Psoas muscle (tissue), 8 donors: ENCODE data around the gene NUSAP1. TPM values are rescaled to one million over a fixed set of nuclear protein-coding genes. Genes with fewer than 3 reads are reported as not detected.
"Not testable (repeated sequence)": the region's sequence is repeated elsewhere in the genome, so short reads cannot be mapped to it uniquely, and the experiment has no call there.

Experiments used
- ATAC-seq, 4 donors: fragments of 200-7000 bp; cut with Tn5 transposase; one replicate each; pipeline ENCODE4 v1.9.1; 2020; ENCODE audit warnings: moderate library complexity in 3 of 4, mild to moderate bottlenecking in 2 of 4
- DNase-seq, 2 donors: peaks; one replicate each; pipeline ENCODE4 v3.0.0-alpha.2; 2020
- H3K27ac ChIP-seq: fragments of 200-600 bp; one replicate; pipeline ENCODE4 v1.8.0; 2022
- H3K27me3 ChIP-seq, 3 donors: fragments of 200-600 bp in 1 of 3; one replicate each; pipeline versions ENCODE4 v1.6.1 to v1.8.0; 2013 to 2022; ENCODE audit warnings: low read length in 2 of 3, mild to moderate bottlenecking in 2 of 3, moderate library complexity in 1 of 3; ENCODE audit not compliant: insufficient read depth in 3 of 3
- H3K36me3 ChIP-seq, 2 donors: fragments of 200-600 bp in 1 of 2; one replicate each; pipeline versions ENCODE4 v1.6.1 to v1.8.0; 2013 to 2022; ENCODE audit warnings: low read depth in 1 of 2, mild to moderate bottlenecking in 1 of 2, moderate library complexity in 1 of 2; ENCODE audit not compliant: insufficient read depth in 1 of 2
- H3K4me1 ChIP-seq: fragments of 200-600 bp; one replicate; pipeline ENCODE4 v1.8.0; 2022
- H3K4me3 ChIP-seq: fragments of 200-600 bp; one replicate; pipeline ENCODE4 v1.8.0; 2022; ENCODE audit warnings: mild to moderate bottlenecking
- H3K9me3 ChIP-seq: fragments of 200-600 bp; one replicate; pipeline ENCODE4 v1.8.0; 2022
- WGBS, 3 donors: extraction: QIAGEN DNeasy Blood & Tissue Kit; methylation state at CpG; one replicate each; pipeline versions ENCODE4 v1.1.6 to v1.1.7; 2013; 5-methylcytosine and 5-hydroxymethylcytosine counted together
- intact Hi-C, 2 donors: fragments of 100-400 bp; cut with DNase I; formaldehyde crosslinking; loops; one replicate each; pipeline versions ENCODE4 v1.11.0 to v1.14.2; 2022
- polyA plus RNA-seq, 3 donors: library from polyadenylated mRNA; stranded (reverse); fragments of 200-250 nt; gene quantifications; one replicate each; pipeline ENCODE4 v1.2.3, GENCODE V29; 2013
- total RNA-seq, 4 donors: library from RNA; stranded (reverse); fragmentation: NEBNext Ultra II Directional in 2 of 4; extraction: Animal tissue kit (Norgen Biotek cat#: 25700) in 2 of 4; gene quantifications; one replicate each; pipeline versions ENCODE4 v1.2.1 to v1.2.4, GENCODE V29; 2021 to 2023
- TF ChIP-seq, protein P1 (sequence below): fragments of 200-600 bp; IDR thresholded peaks from one replicate; pipeline ENCODE4 v1.8.0; 2022; ENCODE audit warnings: antibody characterized with exemption
- donor health status: healthy with polysubstance abuse.
- donor health status: DM: no; HTN: no; CAD: no; lungs with moderate emphysema.
- donor health status: Bipolar disorder and iron deficiency.
- donor health status: healthy.
- donor health status: DM: yes; HTN: yes; CAD: no.
- donor health status: DM: no; HTN: no; CAD: no.
- donor health status: DM: no; HTN: no; CAD: no.
- donor health status: DM: yes; HTN: yes; CAD: no.

NUSAP1 gene
- total and polyA plus RNA-seq, 7 donors: 1.0 to 5.6 (median 2.3) TPM

DNA sequence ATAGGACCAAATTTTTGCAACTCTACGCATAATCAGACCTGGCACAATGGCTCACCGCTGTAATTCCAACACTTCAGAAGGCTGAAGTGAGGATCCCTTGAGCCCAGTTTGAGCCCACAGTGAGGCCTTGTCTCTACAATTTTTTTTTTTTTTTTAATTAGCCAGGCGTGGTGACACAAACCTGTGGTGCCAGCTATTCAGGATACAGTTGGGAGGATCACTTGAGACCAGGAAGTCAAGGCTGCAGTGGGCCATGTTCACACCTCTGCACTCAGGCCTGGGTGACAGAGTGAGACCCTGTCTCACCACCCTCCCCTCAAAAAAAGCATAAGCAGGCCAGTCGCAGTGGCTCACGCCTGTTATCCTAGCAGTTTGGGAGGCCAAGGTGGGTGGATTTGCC, 25.0 kb upstream of the NUSAP1 start:
- no peak for ATAC-seq
- Histone ChIP-seq H3K4me1 (peaks cover 44% of the 10 kb centered on the region), H3K4me3 (no peak overlapping the region), H3K9me3 (no peaks in the 10 kb centered on the region), H3K27ac (peak overlapping the region; percentile 91), H3K36me3 (peaks cover 0 to 13% of the 10 kb centered on the region in 2 donors), H3K27me3 (no peaks in the 10 kb centered on the region)
- DNase-seq: no peak
- intact Hi-C loops: no loop called here
- TF ChIP-seq, protein P1, sequence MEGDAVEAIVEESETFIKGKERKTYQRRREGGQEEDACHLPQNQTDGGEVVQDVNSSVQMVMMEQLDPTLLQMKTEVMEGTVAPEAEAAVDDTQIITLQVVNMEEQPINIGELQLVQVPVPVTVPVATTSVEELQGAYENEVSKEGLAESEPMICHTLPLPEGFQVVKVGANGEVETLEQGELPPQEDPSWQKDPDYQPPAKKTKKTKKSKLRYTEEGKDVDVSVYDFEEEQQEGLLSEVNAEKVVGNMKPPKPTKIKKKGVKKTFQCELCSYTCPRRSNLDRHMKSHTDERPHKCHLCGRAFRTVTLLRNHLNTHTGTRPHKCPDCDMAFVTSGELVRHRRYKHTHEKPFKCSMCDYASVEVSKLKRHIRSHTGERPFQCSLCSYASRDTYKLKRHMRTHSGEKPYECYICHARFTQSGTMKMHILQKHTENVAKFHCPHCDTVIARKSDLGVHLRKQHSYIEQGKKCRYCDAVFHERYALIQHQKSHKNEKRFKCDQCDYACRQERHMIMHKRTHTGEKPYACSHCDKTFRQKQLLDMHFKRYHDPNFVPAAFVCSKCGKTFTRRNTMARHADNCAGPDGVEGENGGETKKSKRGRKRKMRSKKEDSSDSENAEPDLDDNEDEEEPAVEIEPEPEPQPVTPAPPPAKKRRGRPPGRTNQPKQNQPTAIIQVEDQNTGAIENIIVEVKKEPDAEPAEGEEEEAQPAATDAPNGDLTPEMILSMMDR: no peak
- 94 to 96% (median 96%) methylated on average over 5 of the region's 5 CpGs for WGBS, 3 donors

DNA sequence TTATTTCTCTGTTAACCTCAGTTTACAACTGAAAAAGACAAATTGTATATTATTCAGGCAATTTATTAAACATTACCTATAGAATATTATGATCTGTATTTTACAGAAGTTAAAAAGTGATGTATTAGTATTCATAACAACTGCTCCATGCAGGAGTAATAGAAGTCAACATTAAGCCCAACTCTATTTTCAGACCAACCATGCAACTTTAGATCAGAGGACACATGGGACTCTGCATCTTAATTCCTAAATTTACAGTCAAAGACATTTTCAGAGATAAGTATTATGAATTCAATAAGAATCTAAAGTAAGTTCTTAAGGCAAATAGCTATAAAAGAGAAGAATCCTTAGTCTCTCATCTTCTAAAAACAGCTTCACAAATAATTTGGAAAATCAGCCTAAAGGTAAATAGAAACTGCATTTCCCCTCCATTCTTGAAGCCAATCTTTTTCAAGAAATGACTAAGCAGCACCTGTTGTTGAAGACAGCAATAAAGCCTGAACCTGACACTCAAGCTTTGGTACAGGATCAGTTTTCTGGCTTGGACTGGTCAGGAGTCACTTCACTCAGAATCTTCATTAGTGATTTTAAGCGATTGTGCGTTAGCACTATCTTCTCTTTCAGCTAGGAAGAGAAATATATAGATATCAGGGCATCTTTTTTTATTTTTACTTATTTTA, 23.3 kb upstream of the NUSAP1 start:
- TF ChIP-seq, protein P1: no peak
- peak; percentile 88 to 93 (median 92) for ATAC-seq
- no peak for DNase-seq
- WGBS, 3 donors: 41 to 73% (median 43%) methylated on average over 2 of the region's 2 CpGs
- Histone ChIP-seq H3K27me3 (no peaks in the 10 kb centered on the region), H3K36me3 (peaks cover 0 to 13% of the 10 kb centered on the region in 2 donors), H3K4me1 (peaks cover 47% of the 10 kb centered on the region), H3K9me3 (no peaks in the 10 kb centered on the region), H3K4me3 (peak overlapping the region; percentile 23), H3K27ac (peak overlapping the region; percentile 91)
- intact Hi-C loops: no loop called here

DNA sequence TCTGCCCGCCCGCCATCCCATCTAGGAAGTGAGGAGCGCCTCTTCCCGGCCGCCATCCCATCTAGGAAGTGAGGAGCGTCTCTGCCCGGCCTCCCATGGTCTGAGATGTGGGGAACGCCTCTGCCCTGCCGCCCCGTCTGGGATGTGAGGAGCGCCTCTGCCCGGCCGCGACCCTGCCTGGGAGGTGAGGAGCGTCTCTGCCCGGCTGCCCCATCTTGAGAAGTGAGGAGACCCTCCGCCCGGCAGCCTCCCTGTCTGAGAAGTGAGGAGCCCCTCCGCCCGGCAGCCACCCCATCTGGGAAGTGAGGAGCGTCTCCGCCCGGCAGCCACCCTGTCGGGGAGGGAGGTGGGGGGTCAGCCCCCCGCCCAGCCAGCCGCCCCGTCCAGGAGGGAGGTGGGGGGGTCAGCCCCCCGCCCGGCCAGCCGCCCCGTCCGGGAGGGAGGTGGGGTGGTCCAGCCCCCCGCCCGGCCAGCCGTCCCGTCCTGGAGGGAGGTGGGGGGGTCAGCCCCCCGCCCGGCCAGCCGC, 11.8 kb upstream of the NUSAP1 start:
- intact Hi-C loops, DNase-seq, H3K9me3 ChIP-seq, H3K4me3 ChIP-seq, H3K27ac ChIP-seq, H3K27me3 ChIP-seq, ATAC-seq, H3K4me1 ChIP-seq: not testable (repeated sequence)
- H3K36me3 ChIP-seq: peaks cover 0 to 28% of the 10 kb centered on the region in 2 donors
- WGBS, 3 donors: 97 to 98% (median 97%) methylated on average over 22 to 36 of the region's 39 CpGs

DNA sequence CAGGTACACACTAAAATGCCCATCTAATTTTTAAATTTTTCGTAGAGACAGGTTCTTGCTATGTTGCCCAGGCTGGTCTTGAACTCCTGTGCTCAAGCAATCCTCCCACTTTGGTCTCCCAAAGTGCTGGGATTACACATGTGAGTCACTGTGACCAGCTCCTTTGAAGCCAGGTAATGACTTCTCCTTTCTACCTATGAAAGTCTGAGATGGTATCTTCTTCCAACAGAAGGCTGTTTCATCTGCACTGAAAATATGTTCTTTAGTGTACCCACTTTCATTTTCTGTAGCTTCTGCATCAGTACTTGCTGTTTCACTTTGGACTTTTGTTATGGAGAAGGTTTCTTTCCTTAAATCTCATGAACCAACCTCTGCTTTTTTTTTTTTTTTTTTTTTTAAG, 9.1 kb upstream of the NUSAP1 start:
- ATAC-seq (no peak), DNase-seq (no peak)
- H3K4me1 ChIP-seq: no peaks in the 10 kb centered on the region
- WGBS, 3 donors: 93 to 96% (median 93%) methylated on average over 1 of the region's 1 CpG
- H3K4me3 ChIP-seq: no peak overlapping the region
- H3K27me3 ChIP-seq: no peaks in the 10 kb centered on the region
- peaks cover 0 to 15% of the 10 kb centered on the region in 2 donors for H3K36me3 ChIP-seq
- intact Hi-C loops: no loop called here
- H3K27ac ChIP-seq: no peak overlapping the region
- TF ChIP-seq, protein P1: no peak
- H3K9me3 ChIP-seq: no peaks in the 10 kb centered on the region

DNA sequence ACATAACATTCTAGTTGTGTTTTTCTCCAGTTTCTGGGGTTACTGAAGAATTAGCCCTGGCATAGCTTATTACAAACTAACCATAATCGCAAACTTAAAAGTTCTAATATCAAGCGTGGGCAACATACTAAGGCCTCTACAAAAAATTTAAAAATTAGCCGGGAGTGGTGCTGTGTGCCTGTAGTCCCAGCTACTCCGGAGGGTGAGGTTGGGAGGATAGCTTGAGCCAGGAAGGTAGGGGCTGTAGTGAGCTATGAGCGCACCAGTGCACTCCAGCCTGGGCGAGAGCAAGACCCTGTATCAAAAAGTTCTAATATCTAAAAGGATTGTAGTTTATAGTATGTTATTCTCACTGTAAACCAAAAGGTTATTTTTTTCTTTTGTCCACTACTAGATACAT, 1.4 kb upstream of the NUSAP1 start:
- Histone ChIP-seq H3K27ac (peak overlapping the region; percentile 81), H3K4me1 (no peaks in the 10 kb centered on the region), H3K36me3 (peaks cover 0 to 3% of the 10 kb centered on the region in 2 donors), H3K4me3 (peak overlapping the region; percentile 84), H3K9me3 (no peaks in the 10 kb centered on the region), H3K27me3 (no peaks in the 10 kb centered on the region)
- TF ChIP-seq, protein P1: no peak
- no peak for ATAC-seq
- DNase-seq: no peak
- 57 to 74% (median 64%) methylated on average over 6 of the region's 6 CpGs for WGBS, 3 donors
- intact Hi-C loops: loop anchor here (5.0 to 10.0 kb wide), 3 partner anchors 39 to 96 kb away; partner anchors contain the start of genes CHP1 (in 1 of the 2) and EXD1 (in 1 of the 2)
